ENCODE measurements around the gene CAT.

CAT gene

GRCh38 chr11:34516247-34517040 lies 77.7 kb downstream of the CAT start:
- Histone ChIP-seq H3K36me3 (ENCODE audit: control insufficient read depth, low read depth, low read length) (no peaks in the 10 kb centered on the region), H3K9me3 (ENCODE audit: control insufficient read depth, low read depth, low read length) (no peaks in the 10 kb centered on the region), H3K9ac (ENCODE audit: low read length) (no peak overlapping the region), H3K27me3 (ENCODE audit: control insufficient read depth, insufficient read depth, low read length) (no peaks in the 10 kb centered on the region), H3K27ac (ENCODE audit: low read length) (no peak overlapping the region), H3K4me1 (ENCODE audit: control insufficient read depth, low read depth, low read length) (no peaks in the 10 kb centered on the region), H3K4me3 (ENCODE audit: low read length) (no peak overlapping the region)

GRCh38 chr11:34519595-34520235 lies 81.0 kb downstream of the CAT start:
- Histone ChIP-seq H3K27ac (ENCODE audit: low read length) (no peak overlapping the region), H3K36me3 (ENCODE audit: control insufficient read depth, low read depth, low read length) (no peaks in the 10 kb centered on the region), H3K9ac (ENCODE audit: low read length) (no peak overlapping the region), H3K4me3 (ENCODE audit: low read length) (no peak overlapping the region), H3K4me1 (ENCODE audit: control insufficient read depth, low read depth, low read length) (no peaks in the 10 kb centered on the region), H3K9me3 (ENCODE audit: control insufficient read depth, low read depth, low read length) (no peaks in the 10 kb centered on the region), H3K27me3 (ENCODE audit: control insufficient read depth, insufficient read depth, low read length) (no peaks in the 10 kb centered on the region)

GRCh38 chr11:34521265-34521664 lies 82.5 kb downstream of the CAT start:
- H3K27ac ChIP-seq (ENCODE audit: low read length): no peak overlapping the region
- no peaks in the 10 kb centered on the region for H3K4me1 ChIP-seq (ENCODE audit: control insufficient read depth, low read depth, low read length)
- no peak overlapping the region for H3K9ac ChIP-seq (ENCODE audit: low read length)
- H3K9me3 ChIP-seq (ENCODE audit: control insufficient read depth, low read depth, low read length): no peaks in the 10 kb centered on the region
- H3K36me3 ChIP-seq (ENCODE audit: control insufficient read depth, low read depth, low read length): no peaks in the 10 kb centered on the region
- no peaks in the 10 kb centered on the region for H3K27me3 ChIP-seq (ENCODE audit: control insufficient read depth, insufficient read depth, low read length)
- H3K4me3 ChIP-seq (ENCODE audit: low read length): no peak overlapping the region

Data from iPS-18a (cell line).